ENCODE data around the gene FAM186B.

Gene FAM186B

GRCh38 chr12:49543221-49543913, 62.1 kb downstream of the FAM186B start:
- in situ Hi-C loops (cut with HindIII; ENCODE audit: low sequenced_read_pairs), result no loop called here
- H3K4me3 ChIP-seq (ENCODE audit: low read depth, low read length), result no peak overlapping the region
- TF ChIP-seq, protein P1, sequence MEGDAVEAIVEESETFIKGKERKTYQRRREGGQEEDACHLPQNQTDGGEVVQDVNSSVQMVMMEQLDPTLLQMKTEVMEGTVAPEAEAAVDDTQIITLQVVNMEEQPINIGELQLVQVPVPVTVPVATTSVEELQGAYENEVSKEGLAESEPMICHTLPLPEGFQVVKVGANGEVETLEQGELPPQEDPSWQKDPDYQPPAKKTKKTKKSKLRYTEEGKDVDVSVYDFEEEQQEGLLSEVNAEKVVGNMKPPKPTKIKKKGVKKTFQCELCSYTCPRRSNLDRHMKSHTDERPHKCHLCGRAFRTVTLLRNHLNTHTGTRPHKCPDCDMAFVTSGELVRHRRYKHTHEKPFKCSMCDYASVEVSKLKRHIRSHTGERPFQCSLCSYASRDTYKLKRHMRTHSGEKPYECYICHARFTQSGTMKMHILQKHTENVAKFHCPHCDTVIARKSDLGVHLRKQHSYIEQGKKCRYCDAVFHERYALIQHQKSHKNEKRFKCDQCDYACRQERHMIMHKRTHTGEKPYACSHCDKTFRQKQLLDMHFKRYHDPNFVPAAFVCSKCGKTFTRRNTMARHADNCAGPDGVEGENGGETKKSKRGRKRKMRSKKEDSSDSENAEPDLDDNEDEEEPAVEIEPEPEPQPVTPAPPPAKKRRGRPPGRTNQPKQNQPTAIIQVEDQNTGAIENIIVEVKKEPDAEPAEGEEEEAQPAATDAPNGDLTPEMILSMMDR (IDR thresholded peaks at IDR 0.05; ENCODE audit: low read depth, low read length, missing control alignments), result no peak
- DNase-seq (ENCODE audit: low read depth), result no peak

DNA sequence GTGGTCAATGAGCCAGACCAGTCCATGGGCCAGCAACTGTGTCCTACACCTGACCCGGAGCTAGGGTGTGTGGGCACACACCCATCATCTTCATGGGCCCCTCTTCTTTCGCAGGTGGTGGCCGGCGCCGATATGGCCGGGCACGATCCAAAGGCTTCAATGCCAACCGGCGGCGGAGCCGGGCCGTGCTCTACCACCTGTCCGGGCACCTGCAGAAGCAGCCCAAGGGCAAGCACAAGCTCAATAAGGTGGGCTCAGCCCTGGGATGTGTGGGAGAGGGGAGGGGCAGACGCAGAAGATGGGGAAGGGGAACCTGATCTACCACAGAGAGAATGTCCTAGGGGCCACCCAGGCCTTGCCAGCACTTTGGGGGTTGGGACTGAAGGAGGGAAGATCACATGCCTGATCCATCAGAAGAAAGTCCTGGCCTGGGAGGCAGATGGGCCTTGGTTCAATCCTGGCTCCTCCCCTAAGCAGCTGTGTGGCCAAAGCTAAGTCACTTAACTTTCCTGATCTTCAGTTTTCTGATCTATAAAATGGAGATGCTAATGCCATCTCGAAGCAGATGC, 62.8 kb downstream of the FAM186B start:
- DNase-seq (ENCODE audit: low read depth), result no peak
- TF ChIP-seq, protein P1 (IDR thresholded peaks at IDR 0.05; ENCODE audit: low read depth, low read length, missing control alignments), result no peak
- no peak overlapping the region for H3K4me3 ChIP-seq (ENCODE audit: low read depth, low read length)
- in situ Hi-C loops (cut with HindIII; ENCODE audit: low sequenced_read_pairs), result no loop called here

DNA sequence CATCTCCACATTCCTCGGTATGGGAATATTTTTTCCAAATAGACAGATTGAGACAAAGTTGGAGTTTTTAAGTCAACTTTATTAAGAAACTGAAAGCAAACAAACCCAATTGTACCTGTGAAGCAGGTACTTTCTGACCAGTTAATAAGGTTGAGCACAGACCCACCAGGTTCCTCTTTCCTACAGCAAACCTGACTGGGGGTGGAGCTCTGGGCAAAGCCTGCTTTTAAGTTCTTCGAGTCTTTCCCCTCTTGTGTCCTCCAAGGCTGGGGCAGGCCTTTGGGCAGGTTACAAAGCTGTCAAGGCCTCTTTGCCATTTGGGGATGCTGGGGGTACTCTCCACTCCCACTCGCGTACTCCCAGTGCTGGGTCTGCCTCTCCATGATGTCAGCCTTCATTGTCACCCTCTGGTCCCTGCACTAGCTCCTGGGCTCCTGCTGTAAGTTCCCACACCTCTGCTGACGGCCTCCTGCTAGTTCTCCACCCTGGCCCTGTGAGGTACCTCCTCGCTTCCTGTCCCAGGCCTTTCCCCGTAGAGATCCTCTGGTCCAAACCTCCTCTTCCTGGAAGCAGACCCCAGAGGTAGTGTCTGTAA, 63.4 kb downstream of the FAM186B start:
- in situ Hi-C loops (cut with HindIII; ENCODE audit: low sequenced_read_pairs), result no loop called here
- no peak overlapping the region for H3K4me3 ChIP-seq (ENCODE audit: low read depth, low read length)
- TF ChIP-seq, protein P1 (IDR thresholded peaks at IDR 0.05; ENCODE audit: low read depth, low read length, missing control alignments), result no peak
- no peak for DNase-seq (ENCODE audit: low read depth)

GRCh38 chr12:49541140-49541861, 64.1 kb downstream of the FAM186B start:
- no peak overlapping the region for H3K4me3 ChIP-seq (ENCODE audit: low read depth, low read length)
- no peak for DNase-seq (ENCODE audit: low read depth)
- TF ChIP-seq, protein P1 (IDR thresholded peaks at IDR 0.05; ENCODE audit: low read depth, low read length, missing control alignments), result no peak
- in situ Hi-C loops (cut with HindIII; ENCODE audit: low sequenced_read_pairs), result no loop called here

- TF ChIP-seq, protein P1 (IDR thresholded peaks at IDR 0.05; ENCODE audit: low read depth, low read length, missing control alignments), result no peak
- no peak overlapping the region for H3K4me3 ChIP-seq (ENCODE audit: low read depth, low read length)
- in situ Hi-C loops (cut with HindIII; ENCODE audit: low sequenced_read_pairs), result no loop called here
- DNase-seq (ENCODE audit: low read depth), result no peak
These were observed 65.0 kb downstream of the FAM186B start for GRCh38 chr12:49540229-49541139.
